Measurements from ENCODE around the gene APBB2.

GRCh38 chr4:40822420-40823166 is 391.7 kb downstream of the APBB2 start:
- TF ChIP-seq ZNF274 (IDR thresholded peaks at IDR 0.05; ENCODE audit: low read depth, low read length) = no peak
- TF ChIP-seq YY1 (IDR thresholded peaks at IDR 0.05; ENCODE audit: insufficient read depth, insufficient read length) = no peak
